H1 (cell line): Measurements from ENCODE around the gene HMGN3. TPM values are rescaled to one million over a fixed set of nuclear protein-coding genes. Genes with fewer than 3 reads are reported as not detected.

ENCODE experiments used
- CTCF ChIA-PET: fragments of 300-600 bp; sonication (Branson Sonifier 250); formaldehyde crosslinking; loops from one replicate; lab custom pipeline; 2021; ENCODE audit not compliant: partially characterized antibody; lab: Charles Lee
- POLR2A ChIA-PET: fragments of 300-600 bp; sonication (Branson Sonifier 250); formaldehyde crosslinking; loops from one replicate; lab custom pipeline; 2021; ENCODE audit warnings: inconsistent platforms; ENCODE audit not compliant: partially characterized antibody; lab: Charles Lee
- DNase-seq, 2 experiments: peaks; one replicate each; pipeline versions ENCODE4 v3.0.0 to v3.0.0-alpha.2; 2010 to 2022; ENCODE audit warnings: low spot score in 2 of 2, low read depth in 1 of 2, mixed read lengths in 1 of 2
- FAIRE-seq: peaks from 2 replicates; lab custom pipeline; 2011; peaks lifted over from hg19 to GRCh38; lab: Jason Lieb, UNC
- H2AFZ ChIP-seq: 2 replicates; pipeline ENCODE4 v1.8.1; 2012; ENCODE audit warnings: low read length, inconsistent platforms
- H2AK5ac ChIP-seq: 2 replicates; pipeline ENCODE4 v1.6.1; 2013; ENCODE audit warnings: low read depth, low read length
- H2BK120ac ChIP-seq: replicated peaks from 2 replicates; pipeline ENCODE3; 2013; ENCODE audit warnings: low read depth, low read length, inconsistent platforms
- H2BK12ac ChIP-seq: 2 replicates; pipeline ENCODE4 v1.6.1; 2013; ENCODE audit warnings: low read depth, low read length
- H2BK15ac ChIP-seq: 2 replicates; pipeline ENCODE4 v1.6.1; 2013; ENCODE audit warnings: low read length
- H2BK20ac ChIP-seq: 2 replicates; pipeline ENCODE4 v1.6.1; 2013; ENCODE audit warnings: low read length
- H2BK5ac ChIP-seq: 2 replicates; pipeline ENCODE4 v1.6.1; 2013; ENCODE audit warnings: low read depth, low read length
- H3K14ac ChIP-seq: 2 replicates; pipeline ENCODE4 v1.6.1; 2013; ENCODE audit warnings: inconsistent platforms; ENCODE audit not compliant: insufficient read length
- H3K18ac ChIP-seq: 2 replicates; pipeline ENCODE4 v1.6.1; 2013; ENCODE audit warnings: low read length; ENCODE audit errors: extremely low read depth
- H3K23ac ChIP-seq: 2 replicates; pipeline ENCODE4 v1.6.1; 2013; ENCODE audit warnings: inconsistent platforms; ENCODE audit not compliant: insufficient read length
- H3K23me2 ChIP-seq: 2 replicates; pipeline ENCODE4 v1.6.1; 2013; ENCODE audit warnings: low read depth, low read length
- H3K27ac ChIP-seq: 2 replicates; pipeline ENCODE4 v1.6.1; 2011; ENCODE audit warnings: low read depth, low read length, inconsistent platforms
- H3K27me3 ChIP-seq, 4 experiments: replicated peaks in 1 of 4; 1 replicate in 1 of 4; 2 replicates in 3 of 4; pipeline versions ENCODE4 v1.6.1 to v1.8.1; 2011 to 2013; ENCODE audit warnings: low read length in 3 of 4, mild to moderate bottlenecking in 3 of 4, inconsistent platforms in 2 of 4, mixed read lengths in 2 of 4, moderate library complexity in 1 of 4; ENCODE audit not compliant: control insufficient read depth in 3 of 4, insufficient read depth in 3 of 4; ENCODE audit errors: extremely low read depth in 1 of 4
- H3K36me3 ChIP-seq, 4 experiments: 2 replicates each; pipeline versions ENCODE4 v1.6.1 to v1.8.1; 2011 to 2013; ENCODE audit warnings: mild to moderate bottlenecking in 4 of 4, low read length in 3 of 4, moderate library complexity in 2 of 4, control low read depth in 1 of 4, inconsistent platforms in 1 of 4; ENCODE audit not compliant: insufficient read depth in 4 of 4, control insufficient read depth in 2 of 4
- H3K4ac ChIP-seq: replicated peaks from 2 replicates; pipeline ENCODE3; 2013; ENCODE audit warnings: low read length, low read depth, mixed read lengths, inconsistent platforms; ENCODE audit not compliant: insufficient read length
- H3K4me1 ChIP-seq, 4 experiments: replicated peaks in 1 of 4; 1 replicate in 1 of 4; 2 replicates in 3 of 4; pipeline versions ENCODE4 v1.6.1 to v1.8.1; 2011 to 2013; ENCODE audit warnings: low read length in 3 of 4, inconsistent platforms in 2 of 4, mixed read lengths in 1 of 4; ENCODE audit not compliant: insufficient read depth in 4 of 4, control insufficient read depth in 3 of 4
- H3K4me2 ChIP-seq, 2 experiments: 2 replicates each; pipeline versions ENCODE4 v1.6.1 to v1.8.1; 2011 to 2013; ENCODE audit warnings: low read depth in 2 of 2, low read length in 2 of 2, control low read depth in 1 of 2, inconsistent platforms in 1 of 2, mild to moderate bottlenecking in 1 of 2; ENCODE audit not compliant: insufficient read depth in 1 of 2
- H3K4me3 ChIP-seq, 4 experiments: fragments of 200-600, 300-600 bp in 1 of 4; sonication (generic), shearing (Covaris generic), sonication (Bioruptor Twin) in 1 of 4; 2 replicates each; pipeline versions ENCODE4 v1.5.1 to v1.8.1; 2011 to 2016; ENCODE audit warnings: low read length in 4 of 4, low read depth in 3 of 4, control low read depth in 2 of 4, inconsistent platforms in 2 of 4, mild to moderate bottlenecking in 2 of 4, mixed read lengths in 1 of 4, moderate library complexity in 1 of 4; ENCODE audit not compliant: insufficient read depth in 2 of 4; ENCODE audit errors: extremely low read depth in 1 of 4
- H3K56ac ChIP-seq: replicated peaks from 2 replicates; pipeline ENCODE3; 2013; ENCODE audit warnings: low read depth, mild to moderate bottlenecking, mixed read lengths, low read length, inconsistent platforms; ENCODE audit not compliant: insufficient read length
- H3K79me1 ChIP-seq: 2 replicates; pipeline ENCODE4 v1.6.1; 2013; ENCODE audit warnings: low read depth, low read length, control low read depth
- H3K79me2 ChIP-seq, 2 experiments: 2 replicates each; pipeline versions ENCODE4 v1.6.1 to v1.8.1; 2012 to 2013; ENCODE audit warnings: low read length in 2 of 2, mild to moderate bottlenecking in 2 of 2, inconsistent platforms in 1 of 2; ENCODE audit not compliant: insufficient read depth in 2 of 2, control insufficient read depth in 1 of 2
- H3K9ac ChIP-seq, 4 experiments: replicated peaks in 1 of 4; 1 replicate in 1 of 4; 2 replicates in 3 of 4; pipeline versions ENCODE4 v1.6.1 to v1.8.1; 2011 to 2013; ENCODE audit warnings: low read depth in 3 of 4, low read length in 3 of 4, control low read depth in 2 of 4, mild to moderate bottlenecking in 2 of 4, moderate library complexity in 2 of 4, inconsistent platforms in 1 of 4; ENCODE audit errors: extremely low read depth in 1 of 4
- H3K9me3 ChIP-seq, 2 experiments: 2 replicates each; pipeline versions ENCODE4 v1.6.1 to v1.8.1; 2012 to 2013; ENCODE audit warnings: mild to moderate bottlenecking in 2 of 2, moderate library complexity in 2 of 2, control low read depth in 1 of 2, inconsistent platforms in 1 of 2, low read depth in 1 of 2, low read length in 1 of 2, mixed read lengths in 1 of 2; ENCODE audit not compliant: insufficient read depth in 2 of 2
- H4K20me1 ChIP-seq, 2 experiments: replicated peaks in 1 of 2; 2 replicates each; pipeline versions ENCODE3 to v1.8.1; 2011 to 2013; ENCODE audit warnings: inconsistent platforms in 2 of 2, low read length in 2 of 2, mild to moderate bottlenecking in 1 of 2; ENCODE audit not compliant: insufficient read depth in 2 of 2, control insufficient read depth in 1 of 2
- H4K5ac ChIP-seq: 2 replicates; pipeline ENCODE4 v1.6.1; 2013; ENCODE audit warnings: low read length, low read depth, mixed read lengths, inconsistent platforms; ENCODE audit not compliant: insufficient read length
- H4K8ac ChIP-seq: 2 replicates; pipeline ENCODE4 v1.8.0; 2013; ENCODE audit warnings: mild to moderate bottlenecking, moderate library complexity, low read length, inconsistent platforms; ENCODE audit not compliant: insufficient read depth; ENCODE audit errors: extremely low read depth
- H4K91ac ChIP-seq: replicated peaks from 2 replicates; pipeline ENCODE3; 2013; ENCODE audit warnings: low read length, mixed read lengths, inconsistent platforms; ENCODE audit not compliant: insufficient read length
- CBX5 ChIP-seq: fragments of 300-800, 300-1000 bp; sonication (generic); IDR thresholded peaks from 2 replicates; pipeline ENCODE4 v1.7.1; 2016; ENCODE audit warnings: antibody characterized with exemption, low read length, low read depth
- CTCF ChIP-seq, 3 experiments: IDR thresholded peaks; 1 replicate in 2 of 3; 2 replicates in 1 of 3; pipeline versions ENCODE4 v1.5.1 to v1.6.1; 2011; ENCODE audit warnings: low read length in 3 of 3, mild to moderate bottlenecking in 3 of 3, inconsistent platforms in 2 of 3, low read depth in 1 of 3, moderate library complexity in 1 of 3; ENCODE audit not compliant: insufficient read depth in 1 of 3; ENCODE audit errors: control extremely low read depth in 1 of 3
- EGR1 ChIP-seq: IDR thresholded peaks from 2 replicates; pipeline ENCODE4 v1.6.1; 2011; ENCODE audit warnings: low read depth, low read length, borderline replicate concordance
- GABPA ChIP-seq: IDR thresholded peaks from 2 replicates; pipeline ENCODE4 v1.6.1; 2011; ENCODE audit warnings: mild to moderate bottlenecking, low read length, moderate library complexity, borderline replicate concordance; ENCODE audit not compliant: insufficient read depth
- MAFK ChIP-seq: IDR thresholded peaks from 2 replicates; pipeline ENCODE4 v1.6.1; 2012; ENCODE audit warnings: low read depth, mild to moderate bottlenecking, improper control_type of control experiment, low read length
- NANOG ChIP-seq: IDR thresholded peaks from 2 replicates; pipeline ENCODE4 v1.6.1; 2011; ENCODE audit warnings: low read length, low read depth, mild to moderate bottlenecking, inconsistent platforms; ENCODE audit not compliant: insufficient read depth, poor library complexity, severe bottlenecking
- SAP30 ChIP-seq: fragments of 300-600 bp; sonication (generic); IDR thresholded peaks from 2 replicates; pipeline ENCODE4 v1.7.1; 2012; ENCODE audit warnings: low read length, moderate library complexity, mild to moderate bottlenecking, inconsistent platforms; ENCODE audit not compliant: insufficient read depth, insufficient replicate concordance
- TAF1 ChIP-seq: IDR thresholded peaks from 2 replicates; pipeline ENCODE4 v1.6.1; 2011; ENCODE audit warnings: mild to moderate bottlenecking, low read depth, low read length
- TAF7 ChIP-seq: optimal IDR thresholded peaks from 2 replicates; pipeline ENCODE3; 2011; ENCODE audit warnings: low read depth, mild to moderate bottlenecking, inconsistent platforms, low read length, moderate library complexity, borderline replicate concordance
- WGBS, 2 experiments: shearing (Covaris generic) in 1 of 2; methylation state at CpG; one replicate each; pipeline versions ENCODE4 v1.1.6 to v1.1.7; 2013 to 2015; ENCODE audit warnings: low lambda C conversion rate in 2 of 2, mixed read lengths in 2 of 2, inconsistent platforms in 1 of 2, low coverage in 1 of 2, missing lambda C conversion rate in 1 of 2; ENCODE audit not compliant: insufficient replicate concordance in 2 of 2, insufficient coverage in 1 of 2, insufficient read length in 1 of 2; ENCODE audit errors: extremely low coverage in 1 of 2, missing lambda C conversion rate in 1 of 2; 5-methylcytosine and 5-hydroxymethylcytosine counted together
- polyA plus RNA-seq, 7 experiments: library from polyadenylated mRNA; depleted of rRNA in 3 of 7; stranded (reverse) in 5 of 7; unstranded in 2 of 7; fragments of >200 nt in 5 of 7; fragments of 200-250 nt in 2 of 7; gene quantifications; 1 replicate in 5 of 7; 2 replicates in 1 of 7; 4 replicates in 1 of 7; pipeline versions ENCODE4 v1.2.1 to v1.2.3, GENCODE V29; 2011 to 2013; ENCODE audit warnings: missing spikeins in 2 of 7, mixed read lengths in 2 of 7
- total RNA-seq: library from RNA; stranded (reverse); fragmentation: NEBNext Ultra II Directional; extraction: Animal tissue kit (Norgen Biotek cat#: 25700); gene quantifications from 2 replicates; pipeline ENCODE4 v1.2.1, GENCODE V29; 2021

Gene HMGN3
- total and polyA plus RNA-seq, 2 of the 8 experiments (the other 6 are each of a cell fraction or from before 2014, with no cell fraction given) = 84.4 to 167 TPM

- POLR2A ChIA-PET = no interaction called here
- no peak overlapping the region for H3K23ac ChIP-seq
- no peaks in the 10 kb centered on the region for H3K79me2 ChIP-seq
- H2BK5ac ChIP-seq = no peak overlapping the region
- H4K8ac ChIP-seq = no peak overlapping the region
- no peaks in the 10 kb centered on the region for H3K4me1 ChIP-seq
- H4K20me1 ChIP-seq = no peaks in the 10 kb centered on the region
- H3K4me2 ChIP-seq = no peak overlapping the region
- no peak overlapping the region for H3K14ac ChIP-seq
- H3K9ac ChIP-seq = no peak overlapping the region
- no peak overlapping the region for H2BK15ac ChIP-seq
- H3K4ac ChIP-seq = no peak overlapping the region
- no peak overlapping the region for H4K5ac ChIP-seq
- no peak overlapping the region for H3K27ac ChIP-seq
- no peak overlapping the region for H2BK20ac ChIP-seq
- H2BK120ac ChIP-seq = no peak overlapping the region
- H4K91ac ChIP-seq = no peak overlapping the region
- no peak overlapping the region for H3K18ac ChIP-seq
- no peak overlapping the region for H2BK12ac ChIP-seq
- H2AFZ ChIP-seq = no peak overlapping the region
- no peaks in the 10 kb centered on the region for H3K27me3 ChIP-seq
- CTCF ChIA-PET = interaction anchor here (1.0 kb wide), 1 partner anchor 55 kb away, joined by 4 read pairs; no protein-coding TSS in a partner anchor
- no peak overlapping the region for H3K4me3 ChIP-seq
- no peak overlapping the region for H3K56ac ChIP-seq
- WGBS, 2 experiments = 73% methylated on average over 5 of the region's 5 CpGs; no CpG with 5 or more reads in 1 of the 2 experiments
- H3K23me2 ChIP-seq = no peaks in the 10 kb centered on the region
- DNase-seq (no peak), FAIRE-seq (no peak)
- H2AK5ac ChIP-seq = no peak overlapping the region
- H3K79me1 ChIP-seq = no peaks in the 10 kb centered on the region
- peaks cover 3 to 10% of the 10 kb centered on the region in 2 experiments; a peak in 1 of 4 replicates for H3K9me3 ChIP-seq
- H3K36me3 ChIP-seq = no peaks in the 10 kb centered on the region
- TF ChIP-seq MAFK = no peak
- TF ChIP-seq TAF1 = no peak
- TF ChIP-seq TAF7 = no peak
- TF ChIP-seq CBX5 = no peak
- TF ChIP-seq NANOG = no peak
- TF ChIP-seq EGR1 = no peak
- no peak for TF ChIP-seq CTCF (IDR thresholded peaks at IDR 0.05; ENCODE audit: control extremely low read depth in 1 of 3, insufficient read depth in 1 of 3, low read depth in 1 of 3, low read length in 3 of 3)
- no peak for TF ChIP-seq SAP30
- no peak for TF ChIP-seq GABPA
These were observed 23.1 kb upstream of the HMGN3 start for GRCh38 chr6:79257381-79258205.
